ENCODE data around the gene CCNK. TPM values are rescaled to one million over a fixed set of nuclear protein-coding genes. Genes with fewer than 3 reads are reported as not detected.

The CCNK gene
- total RNA-seq, 1 experiment from 2014 or later, result 80.1 TPM

GRCh38 chr14:99481745-99482099 is 513 bp downstream of the CCNK start:
- no peak overlapping the region for H2BK12ac ChIP-seq (ENCODE audit: insufficient read length, low read depth, low read length)
- no peaks in the 10 kb centered on the region for H4K20me1 ChIP-seq (ENCODE audit: control insufficient read depth, insufficient read depth, insufficient read length)
- no peak overlapping the region for H2AK5ac ChIP-seq (ENCODE audit: insufficient read length, low read length)
- H2BK20ac ChIP-seq (ENCODE audit: low read depth, low read length, poor library complexity, severe bottlenecking), result no peak overlapping the region
- H4K8ac ChIP-seq (replicated peaks; ENCODE audit: insufficient read length, low read depth, low read length), result no peak overlapping the region
- no peak overlapping the region for H3K56ac ChIP-seq (ENCODE audit: insufficient read length, low read depth, low read length)
- H3K14ac ChIP-seq (ENCODE audit: insufficient read depth, low read length), result peak overlapping the region; percentile 69; the same call in 1 of the 2 replicates
- no peaks in the 10 kb centered on the region for H3K36me3 Mint-ChIP-seq (ENCODE audit: insufficient read depth in 1 of 3, low read depth in 3 of 3)
- H3K79me2 ChIP-seq (ENCODE audit: insufficient read depth, low read length), result peaks cover 49% of the 10 kb centered on the region; the same call in 1 of the 2 replicates
- H3K27me3 Mint-ChIP-seq (ENCODE audit: low read depth), result no peaks in the 10 kb centered on the region
- H3K4me1 ChIP-seq (ENCODE audit: insufficient read depth, low read length), result 0 out of 2 replicates have a peak, but pooled peaks cover 2% of the 10 kb centered on the region
- H3K9ac ChIP-seq (ENCODE audit: extremely low read depth, insufficient read length, low read length), result peak overlapping the region; percentile 95
- peak overlapping the region; percentile 93 for H3K18ac ChIP-seq (ENCODE audit: insufficient read length, low read depth, low read length)
- no peak for DNase-seq
- no peak overlapping the region for H2BK15ac ChIP-seq (ENCODE audit: low read depth, low read length)
- H3K27ac ChIP-seq (ENCODE audit: insufficient read length, low read depth, low read length), result peak overlapping the region; percentile 48
- H3T11ph ChIP-seq (ENCODE audit: low read length), result no peak overlapping the region
- H4K5ac ChIP-seq (ENCODE audit: insufficient read length, low read depth, low read length), result no peak overlapping the region
- H3K4me3 Mint-ChIP-seq, result peak overlapping the region; percentile 93 to 98
- H3K27ac Mint-ChIP-seq, result peak overlapping the region; percentile 96 to 99 (median 98)
- H3K9me3 Mint-ChIP-seq, result no peaks in the 10 kb centered on the region
- H4K91ac ChIP-seq (ENCODE audit: insufficient read length, low read depth, low read length), result no peak overlapping the region
- H3K4ac ChIP-seq (ENCODE audit: low read depth, low read length), result no peak overlapping the region; the same call in 1 of the 2 replicates
- no peaks in the 10 kb centered on the region for H3K27me3 ChIP-seq (ENCODE audit: insufficient read depth, low read length)
- H3K4me1 Mint-ChIP-seq, result peaks cover 17 to 25% of the 10 kb centered on the region in 2 experiments
- no peak for TF ChIP-seq CTCF (conservative IDR thresholded peaks at IDR 0.05)
- peaks cover 11% of the 10 kb centered on the region for H3K23me2 ChIP-seq (ENCODE audit: insufficient read length, low read depth, low read length, poor library complexity, severe bottlenecking)
- no peak overlapping the region for H2AFZ ChIP-seq (ENCODE audit: low read length)
- no peak overlapping the region for H3K23ac ChIP-seq (ENCODE audit: insufficient read length, low read depth, low read length)
- H3K9me3 ChIP-seq (ENCODE audit: control insufficient read depth, low read depth, low read length), result no peaks in the 10 kb centered on the region
- WGBS (ENCODE audit: extremely low coverage, insufficient read length, low lambda C conversion rate), result no CpG with 5 or more reads among the region's 17 CpGs
- H2BK5ac ChIP-seq (ENCODE audit: insufficient read length, low read length), result no peak overlapping the region
- H2BK120ac ChIP-seq (ENCODE audit: low read depth, low read length, poor library complexity, severe bottlenecking), result no peak overlapping the region
- peak overlapping the region; percentile 99 for H3K4me2 ChIP-seq (ENCODE audit: insufficient read depth, insufficient read length, low read length)
- peaks cover 9% of the 10 kb centered on the region for H3K79me1 ChIP-seq (ENCODE audit: insufficient read depth, low read depth, low read length, poor library complexity, severe bottlenecking)
